K562 (cell line): ENCODE data around the gene PCNX2.

Source experiments
- HIVEP1 ChIP-seq: fragments of 250-450 bp; sonication (Bioruptor Pico); IDR thresholded peaks from 2 replicates; pipeline ENCODE4 v1.4.0; 2020; ENCODE audit warnings: mild to moderate bottlenecking
- POLR2A ChIP-seq: fragments of 450-650 bp; conservative IDR thresholded peaks from 2 replicates; pipeline ENCODE4 v1.6.1; 2016
- ZNF589 ChIP-seq: fragments of 200-800 bp; sonication (Bioruptor generic); IDR thresholded peaks from 2 replicates; pipeline ENCODE4 v1.6.1; 2016; ENCODE audit warnings: low read depth, missing genetic modification characterization, missing compliant biosample characterization

DNA sequence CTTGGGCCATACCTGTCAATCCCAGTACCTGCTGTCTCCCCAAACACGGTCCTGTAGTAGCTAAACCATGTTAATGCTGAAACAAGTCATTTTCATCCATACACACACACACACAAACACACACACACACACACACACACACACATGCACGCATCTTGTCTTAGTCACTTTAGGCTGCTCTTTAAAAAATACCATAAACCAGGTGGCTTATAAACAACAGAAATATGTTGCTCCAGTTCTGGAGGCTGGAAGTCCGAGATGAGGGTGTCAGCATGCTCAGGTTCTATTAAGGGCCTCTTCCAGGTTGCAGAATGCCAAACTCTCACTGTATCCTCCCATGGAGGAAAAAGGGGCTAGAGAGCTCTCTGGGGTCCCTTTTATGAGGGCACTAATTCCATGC, 215.2 kb downstream of the PCNX2 start:
- no peak for TF ChIP-seq POLR2A
- TF ChIP-seq HIVEP1 (CRISPR knock-in tag): no peak
- no peak for TF ChIP-seq ZNF589 (CRISPR knock-in tag)
